ENCODE results near the gene INF2. TPM values are rescaled to one million over a fixed set of nuclear protein-coding genes. Genes with fewer than 3 reads are reported as not detected.

Gene INF2
- 70.8 TPM in 2 replicates for total RNA-seq (2022)
- Bru-seq, nascent RNA = percentile 56 among the genes with signal in this experiment
- BruChase-seq, experiment 1, labeled RNA remaining after a 2-hour chase = percentile 60 among the genes with signal in this experiment
- percentile 70 among the genes with signal in this experiment for BruChase-seq, experiment 2, labeled RNA remaining after a 6-hour chase
- long read RNA-seq, transcript INF2-204 (5 exons, 1,689 nt) = major isoform, 63 of 87 reads
- long read RNA-seq, partial matches to known transcripts = 14 of 87 reads
- long read RNA-seq, other reads (novel, unspliced or antisense) = 10 of 87 reads

DNA sequence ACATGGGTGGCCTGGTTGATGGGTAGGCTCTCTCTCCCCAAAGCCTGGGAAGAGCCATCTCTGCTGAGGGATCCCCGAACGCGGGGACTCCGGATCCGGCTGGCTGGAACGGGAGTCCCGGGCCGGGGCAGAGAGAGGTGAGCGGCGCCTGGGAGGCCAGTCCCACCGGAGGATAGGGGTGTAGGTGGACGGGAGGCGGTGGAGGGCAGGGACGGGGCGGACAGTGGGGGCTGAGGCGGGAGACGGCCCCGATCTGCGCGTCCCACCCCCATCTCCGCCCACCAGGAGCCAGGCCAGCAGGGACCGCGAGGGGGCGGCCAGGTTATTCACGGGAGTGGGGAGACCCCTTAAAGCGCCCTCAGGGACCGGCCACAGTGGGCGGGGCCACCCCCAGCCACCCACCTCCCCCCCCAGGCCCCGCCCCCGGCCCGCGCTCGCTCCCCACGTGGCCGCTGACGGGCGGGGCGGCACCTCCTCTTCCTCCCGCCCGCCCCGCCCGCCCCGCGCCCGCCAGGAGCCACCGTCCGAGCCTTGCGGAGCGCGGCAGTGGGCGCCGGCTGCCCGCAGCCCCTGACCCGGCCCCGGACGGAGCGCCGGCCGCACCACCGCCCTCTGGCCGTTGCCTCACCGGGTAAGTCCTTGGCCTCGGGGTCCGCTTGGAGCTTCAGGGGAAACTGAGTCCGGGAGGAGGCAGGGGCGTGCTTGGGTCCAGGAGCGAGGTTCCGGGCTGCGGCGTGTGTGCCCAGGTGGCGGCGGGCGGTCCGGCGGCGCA is at the start of gene INF2:
Gene INF2 (plus strand): TSS at position 510 of the 772 bp plus-strand sequence. CDS start 11,748 bp downstream, outside the sequence.
- ChIA-PET POLR2A (interaction anchor here (1.0 to 2.6 kb wide), 4 partner anchors 12 to 64 kb away, joined by 3 to 23 read pairs (median 14); partner anchors contain the start of gene SIVA1), CTCF (interaction anchor here (2.1 kb wide), 1 partner anchor 11 kb away, joined by 10 read pairs; no protein-coding TSS in a partner anchor)
- Histone ChIP-seq H3K27me3 (replicated peaks; ENCODE audit: control insufficient read depth, insufficient read depth, low read length) (no peaks in the 10 kb centered on the region), H3K36me3 (ENCODE audit: control insufficient read depth, insufficient read depth, low read length) (no peaks in the 10 kb centered on the region), H3K4me3 (ENCODE audit: low read depth, low read length) (peak within 1 kb of the TSS; percentile 90), H3K9me3 (no peaks in the 10 kb centered on the region), H3K4me1 (peaks cover 39% of the 10 kb centered on the region)
- DNase-seq = peak; percentile 81 to 84
- no TSS peak for BruUV-seq (replicated peaks)
- peak within 1 kb of the TSS; percentile 77 for H3K4me3 Mint-ChIP-seq (ENCODE audit: unreplicated experiment)
- peak in 1 of 2 experiments; percentile 28 for TF ChIP-seq CTCF (IDR thresholded peaks at IDR 0.05; ENCODE audit: insufficient read depth in 1 of 2, low read depth in 1 of 2, low read length in 1 of 2, severe bottlenecking in 1 of 2, unreplicated experiment in 1 of 2)
- H3K4me1 Mint-ChIP-seq (ENCODE audit: low read depth, unreplicated experiment) = peaks cover 26% of the 10 kb centered on the region
- peaks cover 12% of the 10 kb centered on the region for H3K36me3 Mint-ChIP-seq (ENCODE audit: insufficient read depth, unreplicated experiment)
- H3K27ac Mint-ChIP-seq (ENCODE audit: unreplicated experiment) = peak within 1 kb of the TSS; percentile 96
- no peaks in the 10 kb centered on the region for H3K27me3 Mint-ChIP-seq (ENCODE audit: insufficient read depth, unreplicated experiment)
- intact Hi-C loops (cut with micrococcal nuclease; ENCODE audit: unreplicated experiment) = loop anchor here (2.0 to 5.0 kb wide), 2 partner anchors 37 to 64 kb away; partner anchors contain the start of gene SIVA1
- H3K9me3 Mint-ChIP-seq (ENCODE audit: unreplicated experiment) = no peaks in the 10 kb centered on the region

- intact Hi-C loops (cut with micrococcal nuclease; ENCODE audit: unreplicated experiment) = loop anchor here (1.0 to 2.0 kb wide), 3 partner anchors 63 to 562 kb away; no protein-coding TSS in a partner anchor
These were observed 49.4 kb upstream of the INF2 start for GRCh38 chr14:104639885-104640548.

More at GRCh38 chr14:104639885-104640548, 49.4 kb upstream of the INF2 start:
- Histone ChIP-seq H3K27me3 (replicated peaks; ENCODE audit: control insufficient read depth, insufficient read depth, low read length) (no peaks in the 10 kb centered on the region; the same call in 1 of the 2 replicates), H3K36me3 (ENCODE audit: control insufficient read depth, insufficient read depth, low read length) (no peaks in the 10 kb centered on the region), H3K4me1 (peaks cover 7% of the 10 kb centered on the region), H3K4me3 (ENCODE audit: low read depth, low read length) (no peak overlapping the region), H3K9me3 (no peaks in the 10 kb centered on the region)
- no TSS peak for BruUV-seq (replicated peaks)
- H3K27ac Mint-ChIP-seq (ENCODE audit: unreplicated experiment) = no peak overlapping the region
- no peaks in the 10 kb centered on the region for H3K36me3 Mint-ChIP-seq (ENCODE audit: insufficient read depth, unreplicated experiment)
- peaks cover 14% of the 10 kb centered on the region for H3K4me1 Mint-ChIP-seq (ENCODE audit: low read depth, unreplicated experiment)
- ChIA-PET POLR2A (no interaction called here), CTCF (interaction anchor here (0.6 kb wide), 2 partner anchors 63 to 663 kb away, joined by 3 to 6 read pairs; no protein-coding TSS in a partner anchor)
- H3K4me3 Mint-ChIP-seq (ENCODE audit: unreplicated experiment) = no peak overlapping the region
- DNase-seq = peak; percentile 67 to 81
- peak; percentile 90 to 92 for TF ChIP-seq CTCF (IDR thresholded peaks at IDR 0.05; ENCODE audit: insufficient read depth in 1 of 2, low read depth in 1 of 2, low read length in 1 of 2, severe bottlenecking in 1 of 2, unreplicated experiment in 1 of 2)
- H3K27me3 Mint-ChIP-seq (ENCODE audit: insufficient read depth, unreplicated experiment) = peaks cover 20% of the 10 kb centered on the region
- H3K9me3 Mint-ChIP-seq (ENCODE audit: unreplicated experiment) = no peaks in the 10 kb centered on the region
